Gastrocnemius medialis (tissue), 4 donors: ENCODE data around the gene SGPP2. TPM values are rescaled to one million over a fixed set of nuclear protein-coding genes. Genes with fewer than 3 reads are reported as not detected.

Experiments used
- ATAC-seq, 2 donors: fragments of 150-250 bp; one replicate each; pipeline ENCODE4 v1.9.1; 2016
- DNase-seq, 2 donors: peaks; one replicate each; pipeline ENCODE4 v3.0.0-alpha.2; 2019
- H3K27ac ChIP-seq, 4 donors: fragments of 200-600 bp; sonication (generic); 1 replicate in 1 of 4; 2 replicates in 3 of 4; pipeline ENCODE4 v1.5.1; 2016 to 2018; ENCODE audit warnings: mild to moderate bottlenecking in 2 of 4, moderate library complexity in 1 of 4
- H3K27me3 ChIP-seq, 3 donors: fragments of 200-600 bp; sonication (generic) in 2 of 3; 1 replicate in 1 of 3; 2 replicates in 2 of 3; pipeline versions ENCODE4 v1.5.1 to v1.6.0; 2016 to 2019; ENCODE audit warnings: mild to moderate bottlenecking in 1 of 3, moderate library complexity in 1 of 3
- H3K36me3 ChIP-seq, 2 donors: fragments of 200-600 bp; sonication (generic) in 1 of 2; one replicate each; pipeline ENCODE4 v1.5.1; 2017 to 2018
- H3K4me1 ChIP-seq, 2 donors: fragments of 200-600 bp; sonication (generic) in 1 of 2; one replicate each; pipeline ENCODE4 v1.5.1; 2016 to 2017; ENCODE audit warnings: mild to moderate bottlenecking in 2 of 2
- H3K4me3 ChIP-seq, 4 donors: fragments of 200-600 bp; sonication (generic) in 3 of 4; 1 replicate in 1 of 4; 2 replicates in 3 of 4; pipeline ENCODE4 v1.5.1; 2016 to 2019; ENCODE audit warnings: mild to moderate bottlenecking in 2 of 4
- H3K9me3 ChIP-seq, 3 donors: fragments of 200-600 bp; sonication (generic) in 2 of 3; 1 replicate in 1 of 3; 2 replicates in 2 of 3; pipeline ENCODE4 v1.5.1; 2016 to 2019
- CTCF ChIP-seq, 5 experiments: fragments of 450-650 bp in 3 of 5; fragments of 200-600 bp in 2 of 5; sonication (generic) in 2 of 5; IDR thresholded peaks in 4 of 5; conservative IDR thresholded peaks in 1 of 5; 1 replicate in 4 of 5; 2 replicates in 1 of 5; pipeline ENCODE4 v1.5.1; 2016 to 2019; ENCODE audit warnings: antibody characterized with exemption in 5 of 5, mild to moderate bottlenecking in 3 of 5, moderate library complexity in 3 of 5
- POLR2A ChIP-seq, 2 donors: fragments of 450-650 bp; IDR thresholded peaks; one replicate each; pipeline ENCODE4 v1.6.1; 2017; ENCODE audit warnings: antibody characterized with exemption in 2 of 2, mild to moderate bottlenecking in 2 of 2, moderate library complexity in 2 of 2
- in situ Hi-C, 4 donors: fragments of 200-750 bp; cut with MboI; loops; one replicate each; pipeline versions ENCODE4 v1.15.0 to v1.8.0; 2017; ENCODE audit warnings: low sequenced_read_pairs in 4 of 4
- intact Hi-C: fragments of 100-400 bp; cut with DNase I; formaldehyde crosslinking; loops from one replicate; pipeline ENCODE4 v1.15.1; 2023; ENCODE audit warnings: low total_unique reads
- total RNA-seq, 4 donors: library from RNA; depleted of rRNA; stranded (reverse); fragments of >200 nt; gene quantifications; one replicate each; pipeline versions ENCODE4 v1.1.0 to v1.2.3, GENCODE V29; 2016

The SGPP2 gene
- total RNA-seq, 4 donors from 2014 or later = 0.17 to 0.59 (median 0.31) TPM; not detected in 1

DNA sequence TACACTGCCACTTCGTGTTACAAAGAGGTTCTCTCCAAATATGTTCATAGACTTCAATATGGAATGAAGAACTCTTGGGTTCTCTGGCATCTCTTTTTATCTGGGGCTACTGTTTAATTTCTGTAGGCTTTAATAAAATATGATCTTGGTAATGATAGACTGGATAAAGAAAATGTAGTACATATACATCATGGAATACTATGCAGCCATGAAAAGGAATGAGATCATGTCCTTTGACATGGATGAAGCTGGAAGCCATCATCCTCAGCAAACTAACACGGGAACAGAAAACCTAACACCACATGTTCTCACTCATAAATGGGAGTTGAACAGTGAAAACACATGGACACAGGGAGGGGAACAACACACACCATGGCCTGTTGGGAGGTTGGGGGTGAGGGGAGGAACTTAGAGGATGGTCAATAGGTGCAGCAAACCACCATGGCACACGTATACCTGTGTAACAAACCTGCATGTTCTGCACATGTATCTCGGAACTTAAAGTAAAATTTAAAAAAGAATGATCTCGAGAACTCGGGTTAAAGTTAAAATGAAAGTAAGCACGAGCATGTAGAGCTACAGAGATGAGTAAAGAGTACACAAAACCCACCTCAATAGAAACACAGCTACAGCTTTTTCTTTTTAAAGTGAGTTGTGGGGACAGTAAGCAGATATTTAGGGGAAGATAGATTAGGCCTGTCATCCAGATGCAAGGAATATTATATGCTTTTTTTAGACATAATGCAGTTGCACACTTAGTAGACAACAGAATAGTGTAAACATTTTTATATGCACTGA lies 102.3 kb downstream of the SGPP2 start:
- DNase-seq (no peak), ATAC-seq (no peak)
- no peaks in the 10 kb centered on the region for H3K27me3 ChIP-seq
- in situ Hi-C loops = no loop called here
- no peak overlapping the region for H3K27ac ChIP-seq
- TF ChIP-seq CTCF (IDR thresholded peaks at IDR 0.05 in 4 of 5, conservative IDR thresholded peaks at IDR 0.05 in 1 of 5) = no peak
- TF ChIP-seq POLR2A (IDR thresholded peaks at IDR 0.05) = no peak
- intact Hi-C loops = no loop called here
- no peaks in the 10 kb centered on the region for H3K4me1 ChIP-seq
- no peaks in the 10 kb centered on the region for H3K36me3 ChIP-seq
- no peaks in the 10 kb centered on the region for H3K9me3 ChIP-seq
- H3K4me3 ChIP-seq = no peak overlapping the region

GRCh38 chr2:222532315-222532714 lies 108.0 kb downstream of the SGPP2 start:
- Histone ChIP-seq H3K4me3 (no peak overlapping the region), H3K9me3 (no peaks in the 10 kb centered on the region), H3K27me3 (no peaks in the 10 kb centered on the region), H3K36me3 (no peaks in the 10 kb centered on the region), H3K4me1 (no peaks in the 10 kb centered on the region), H3K27ac (no peak overlapping the region)
- ATAC-seq (no peak), DNase-seq (no peak)
- TF ChIP-seq CTCF (IDR thresholded peaks at IDR 0.05 in 4 of 5, conservative IDR thresholded peaks at IDR 0.05 in 1 of 5) (no peak), POLR2A (IDR thresholded peaks at IDR 0.05) (no peak)
- intact Hi-C loops (no loop called here), in situ Hi-C loops (no loop called here)

DNA sequence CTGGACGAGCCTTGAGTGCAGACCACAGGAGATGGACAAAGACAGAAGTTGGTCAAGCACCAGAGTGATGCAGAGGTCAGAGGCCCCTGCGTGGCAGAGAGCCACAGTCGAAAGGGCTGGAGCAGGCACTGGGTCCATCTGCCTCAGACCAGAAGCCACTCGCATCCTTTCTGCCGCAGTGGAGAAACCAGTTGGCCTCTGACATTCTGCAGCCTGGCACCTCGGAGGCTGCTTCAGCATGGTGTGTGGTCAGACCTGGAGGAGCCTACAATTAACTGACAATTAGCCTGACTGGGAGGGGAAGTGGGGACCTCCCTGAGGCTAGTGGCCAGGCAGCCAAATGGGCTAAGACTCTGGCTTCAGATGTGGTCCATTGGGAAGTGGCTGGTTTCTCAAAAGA lies 111.1 kb downstream of the SGPP2 start:
- in situ Hi-C loops = no loop called here
- Histone ChIP-seq H3K4me3 (no peak overlapping the region), H3K27me3 (no peaks in the 10 kb centered on the region), H3K9me3 (no peaks in the 10 kb centered on the region), H3K36me3 (no peaks in the 10 kb centered on the region), H3K27ac (no peak overlapping the region), H3K4me1 (no peaks in the 10 kb centered on the region)
- TF ChIP-seq CTCF (IDR thresholded peaks at IDR 0.05 in 4 of 5, conservative IDR thresholded peaks at IDR 0.05 in 1 of 5) (no peak), POLR2A (IDR thresholded peaks at IDR 0.05) (no peak)
- intact Hi-C loops = no loop called here
- ATAC-seq (no peak), DNase-seq (no peak)

DNA sequence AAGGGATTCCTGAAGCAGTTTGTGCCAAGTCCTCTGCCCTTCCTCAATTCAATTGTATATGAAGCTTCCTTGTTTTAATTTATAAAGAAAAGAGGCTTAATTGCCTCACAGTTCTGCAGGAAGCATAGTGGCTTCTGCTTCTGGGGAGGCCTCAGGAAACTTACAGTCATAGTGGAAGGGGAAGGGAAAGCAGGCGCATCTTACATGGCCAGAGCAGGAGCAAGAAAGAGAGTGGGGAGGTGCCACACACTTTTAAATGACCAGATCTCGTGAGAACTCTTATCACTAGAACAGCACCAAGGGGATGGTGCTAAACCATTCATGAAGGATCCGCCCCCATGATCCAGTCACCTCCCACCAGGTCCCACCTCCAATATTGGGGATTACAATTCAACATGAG lies 114.2 kb downstream of the SGPP2 start:
- Histone ChIP-seq H3K36me3 (no peaks in the 10 kb centered on the region), H3K27me3 (no peaks in the 10 kb centered on the region), H3K4me3 (no peak overlapping the region), H3K9me3 (no peaks in the 10 kb centered on the region), H3K27ac (no peak overlapping the region), H3K4me1 (no peaks in the 10 kb centered on the region)
- in situ Hi-C loops = no loop called here
- no peak for ATAC-seq
- DNase-seq = no peak
- intact Hi-C loops = no loop called here
- no peak for TF ChIP-seq POLR2A (IDR thresholded peaks at IDR 0.05)
- TF ChIP-seq CTCF (IDR thresholded peaks at IDR 0.05 in 4 of 5, conservative IDR thresholded peaks at IDR 0.05 in 1 of 5) = no peak

- no peaks in the 10 kb centered on the region for H3K4me1 ChIP-seq
- intact Hi-C loops (no loop called here), in situ Hi-C loops (no loop called here)
- no peak for TF ChIP-seq POLR2A (IDR thresholded peaks at IDR 0.05)
- no peak for TF ChIP-seq CTCF (IDR thresholded peaks at IDR 0.05 in 4 of 5, conservative IDR thresholded peaks at IDR 0.05 in 1 of 5)
- no peak overlapping the region for H3K27ac ChIP-seq
- no peaks in the 10 kb centered on the region for H3K9me3 ChIP-seq
- no peak for ATAC-seq
- no peak for DNase-seq
- no peaks in the 10 kb centered on the region for H3K27me3 ChIP-seq
- no peak overlapping the region for H3K4me3 ChIP-seq
- H3K36me3 ChIP-seq = no peaks in the 10 kb centered on the region
These were observed 120.3 kb downstream of the SGPP2 start for GRCh38 chr2:222544661-222545060.
